OCI-LY7 (cell line): ENCODE data around the gene FOXL3. TPM values are rescaled to one million over a fixed set of nuclear protein-coding genes. Genes with fewer than 3 reads are reported as not detected.

Experiments
- Bru-seq: library from RNA; stranded (reverse); fragments of 400-500 nt; gene quantifications from one replicate; lab custom pipeline; 2021; lab: Mats Ljungman, UMichigan
- BruChase-seq, 2 experiments: library from RNA; stranded (reverse); fragments of 400-500 nt; gene quantifications; one replicate each; lab custom pipeline; 2021; lab: Mats Ljungman, UMichigan
- BruUV-seq: library from RNA; stranded (reverse); fragments of 400-500 nt; replicated peaks from 2 replicates; lab custom pipeline; 2021; lab: Mats Ljungman, UMichigan
- CTCF ChIA-PET: fragments of 300-600 bp; sonication (Branson Sonifier 250); formaldehyde crosslinking; loops from one replicate; lab custom pipeline; 2022; ENCODE audit warnings: antibody characterized with exemption; ENCODE audit not compliant: unreplicated experiment; lab: Charles Lee
- POLR2A ChIA-PET: fragments of 300-600 bp; sonication (Branson Sonifier 250); formaldehyde crosslinking; loops from one replicate; lab custom pipeline; 2022; ENCODE audit warnings: antibody characterized with exemption; lab: Charles Lee
- DNase-seq: peaks from one replicate; pipeline ENCODE4 v3.0.0-alpha.2; 2015; ENCODE audit warnings: low spot score
- H2AFZ ChIP-seq: fragments of 200-600 bp; sonication (generic), shearing (Covaris generic); 2 replicates; pipeline ENCODE4 v1.6.1; 2014; ENCODE audit warnings: mild to moderate bottlenecking, antibody characterized with exemption, low read length, moderate library complexity
- H3K27ac ChIP-seq: fragments of 200-600 bp; sonication (generic); 2 replicates; pipeline ENCODE4 v1.5.1; 2014; ENCODE audit warnings: mixed run types, low read depth, mild to moderate bottlenecking, moderate library complexity, low read length, inconsistent platforms; ENCODE audit not compliant: poor library complexity, severe bottlenecking
- H3K36me3 ChIP-seq: fragments of 200-600 bp; sonication (generic); 2 replicates; pipeline ENCODE4 v1.6.1; 2014; ENCODE audit warnings: mild to moderate bottlenecking, antibody characterized with exemption, low read length, moderate library complexity, mixed read lengths; ENCODE audit not compliant: insufficient read depth
- H3K4me1 ChIP-seq: fragments of 200-600 bp; sonication (generic); 2 replicates; pipeline ENCODE4 v1.5.1; 2014; ENCODE audit warnings: mild to moderate bottlenecking, low read length; ENCODE audit not compliant: insufficient read depth, poor library complexity, severe bottlenecking
- H3K4me2 ChIP-seq: fragments of 200-600 bp; sonication (generic); 2 replicates; pipeline ENCODE4 v1.6.1; 2014; ENCODE audit warnings: mild to moderate bottlenecking, low read length
- H3K4me3 ChIP-seq: fragments of 200-600 bp; sonication (generic); 2 replicates; pipeline ENCODE4 v1.5.1; 2014; ENCODE audit warnings: mild to moderate bottlenecking, low read depth, low read length; ENCODE audit not compliant: poor library complexity, severe bottlenecking
- H3K79me2 ChIP-seq: fragments of 200-600 bp; sonication (generic); 2 replicates; pipeline ENCODE4 v1.6.1; 2016; ENCODE audit warnings: low read depth, mild to moderate bottlenecking, low read length, moderate library complexity, mixed read lengths; ENCODE audit not compliant: insufficient read depth
- H3K9me2 ChIP-seq: fragments of 200-600 bp; sonication (generic); 2 replicates; pipeline ENCODE4 v1.6.1; 2016; ENCODE audit warnings: mild to moderate bottlenecking, low read length, mixed read lengths; ENCODE audit not compliant: insufficient read depth
- H3K9me3 ChIP-seq: fragments of 200-600 bp; sonication (generic); 2 replicates; pipeline ENCODE4 v1.6.1; 2014; ENCODE audit warnings: mild to moderate bottlenecking, mixed run types, low read length, mixed read lengths
- H4K20me1 ChIP-seq: fragments of 200-600 bp; sonication (generic); 2 replicates; pipeline ENCODE4 v1.6.1; 2014; ENCODE audit warnings: mild to moderate bottlenecking, antibody characterized with exemption, low read length, moderate library complexity, mixed read lengths; ENCODE audit not compliant: insufficient read depth
- EZH2phosphoT487 ChIP-seq: fragments of 200-600 bp; sonication (generic); IDR thresholded peaks from 2 replicates; pipeline ENCODE4 v1.6.1; 2018; ENCODE audit warnings: low read depth, borderline replicate concordance, mild to moderate bottlenecking, mixed run types, antibody characterized with exemption, low read length, moderate library complexity, mixed read lengths
- intact Hi-C: fragments of 100-400 bp; cut with micrococcal nuclease; formaldehyde crosslinking; loops from one replicate; pipeline ENCODE4 v1.10.0; 2022; ENCODE audit not compliant: unreplicated experiment
- long read RNA-seq: library from polyadenylated mRNA; stranded (forward); transcript quantifications from one replicate; pipeline ENCODE4 v2.0.0, GENCODE V29; 2022
- total RNA-seq, 2 experiments: library from RNA; depleted of rRNA in 1 of 2; stranded (reverse); fragments of >200 nt in 1 of 2; shearing (Covaris generic) in 1 of 2; gene quantifications; 2 replicates each; pipeline ENCODE4 v1.2.3, GENCODE V29; 2014 to 2022
- TF ChIP-seq, protein P1 (sequence below): fragments of 200-600 bp; sonication (generic); conservative IDR thresholded peaks from 2 replicates; pipeline ENCODE4 v1.5.1; 2014; ENCODE audit warnings: mild to moderate bottlenecking, antibody characterized with exemption, low read length, moderate library complexity, mixed read lengths

The FOXL3 gene
- not detected in 2 replicates for total RNA-seq (2014; rRNA removed; shearing (Covaris generic))
- total RNA-seq (2022) = not detected in 2 replicates
- not detected for Bru-seq, nascent RNA
- BruChase-seq, experiment 1, labeled RNA remaining after a 6-hour chase = not detected
- BruChase-seq, experiment 2, labeled RNA remaining after a 2-hour chase = not detected
- long read RNA-seq = 0 reads

DNA sequence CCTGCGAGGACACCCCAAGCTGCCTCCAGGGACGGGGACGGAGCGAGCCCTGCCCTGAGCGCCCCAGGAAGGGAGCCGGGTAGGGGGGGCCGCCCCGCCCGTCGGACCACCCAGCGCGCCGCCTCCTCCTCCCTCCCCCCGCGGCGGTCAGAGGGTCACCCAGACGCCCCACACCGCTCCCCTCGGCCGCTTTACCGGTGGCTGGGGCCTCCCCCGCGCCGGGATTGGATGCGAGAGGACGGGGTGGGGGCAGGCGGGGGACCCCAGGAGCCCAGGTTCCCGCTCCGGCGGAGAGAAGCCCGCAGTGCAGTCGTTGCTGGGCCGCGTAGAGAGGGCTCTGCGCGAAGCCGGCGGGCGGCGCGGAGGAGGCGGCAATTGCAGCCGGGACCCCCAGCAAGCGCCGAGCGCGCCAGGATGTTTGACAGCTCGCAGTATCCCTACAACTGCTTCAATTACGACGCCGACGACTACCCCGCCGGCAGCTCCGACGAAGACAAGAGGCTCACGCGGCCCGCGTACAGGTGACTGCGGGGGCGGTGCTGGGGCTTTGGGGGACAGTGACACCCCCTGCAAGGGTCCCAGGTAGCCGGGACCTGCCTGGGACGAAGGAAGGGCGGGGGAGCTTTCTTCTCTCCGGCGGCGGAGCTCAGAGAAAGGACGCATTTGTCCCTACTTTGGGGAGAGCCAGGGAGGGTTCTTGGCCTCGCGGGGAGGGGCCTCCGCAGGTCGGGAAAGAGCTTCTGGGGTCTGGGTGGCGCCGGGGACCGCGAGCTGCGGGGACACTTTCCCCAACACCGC is at the start of gene FOXL3:
FOXL3 (plus strand) TSS at position 415 of the 798 bp plus-strand sequence; CDS start at position 415, 0 bp downstream.
- Histone ChIP-seq H4K20me1 (no peaks in the 10 kb centered on the region), H3K4me3 (no peak within 1 kb of the TSS), H3K36me3 (no peaks in the 10 kb centered on the region), H3K27ac (no peak within 1 kb of the TSS), H3K4me2 (no peak within 1 kb of the TSS), H3K9me3 (no peaks in the 10 kb centered on the region), H3K9me2 (no peaks in the 10 kb centered on the region), H2AFZ (no peak within 1 kb of the TSS), H3K4me1 (no peaks in the 10 kb centered on the region), H3K79me2 (no peaks in the 10 kb centered on the region)
- DNase-seq = no peak
- BruUV-seq = no TSS peak
- POLR2A ChIA-PET = no interaction called here
- intact Hi-C loops = no loop called here
- CTCF ChIA-PET = no interaction called here
- no peak for TF ChIP-seq EZH2phosphoT487
- TF ChIP-seq, protein P1, sequence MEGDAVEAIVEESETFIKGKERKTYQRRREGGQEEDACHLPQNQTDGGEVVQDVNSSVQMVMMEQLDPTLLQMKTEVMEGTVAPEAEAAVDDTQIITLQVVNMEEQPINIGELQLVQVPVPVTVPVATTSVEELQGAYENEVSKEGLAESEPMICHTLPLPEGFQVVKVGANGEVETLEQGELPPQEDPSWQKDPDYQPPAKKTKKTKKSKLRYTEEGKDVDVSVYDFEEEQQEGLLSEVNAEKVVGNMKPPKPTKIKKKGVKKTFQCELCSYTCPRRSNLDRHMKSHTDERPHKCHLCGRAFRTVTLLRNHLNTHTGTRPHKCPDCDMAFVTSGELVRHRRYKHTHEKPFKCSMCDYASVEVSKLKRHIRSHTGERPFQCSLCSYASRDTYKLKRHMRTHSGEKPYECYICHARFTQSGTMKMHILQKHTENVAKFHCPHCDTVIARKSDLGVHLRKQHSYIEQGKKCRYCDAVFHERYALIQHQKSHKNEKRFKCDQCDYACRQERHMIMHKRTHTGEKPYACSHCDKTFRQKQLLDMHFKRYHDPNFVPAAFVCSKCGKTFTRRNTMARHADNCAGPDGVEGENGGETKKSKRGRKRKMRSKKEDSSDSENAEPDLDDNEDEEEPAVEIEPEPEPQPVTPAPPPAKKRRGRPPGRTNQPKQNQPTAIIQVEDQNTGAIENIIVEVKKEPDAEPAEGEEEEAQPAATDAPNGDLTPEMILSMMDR = no peak

DNA sequence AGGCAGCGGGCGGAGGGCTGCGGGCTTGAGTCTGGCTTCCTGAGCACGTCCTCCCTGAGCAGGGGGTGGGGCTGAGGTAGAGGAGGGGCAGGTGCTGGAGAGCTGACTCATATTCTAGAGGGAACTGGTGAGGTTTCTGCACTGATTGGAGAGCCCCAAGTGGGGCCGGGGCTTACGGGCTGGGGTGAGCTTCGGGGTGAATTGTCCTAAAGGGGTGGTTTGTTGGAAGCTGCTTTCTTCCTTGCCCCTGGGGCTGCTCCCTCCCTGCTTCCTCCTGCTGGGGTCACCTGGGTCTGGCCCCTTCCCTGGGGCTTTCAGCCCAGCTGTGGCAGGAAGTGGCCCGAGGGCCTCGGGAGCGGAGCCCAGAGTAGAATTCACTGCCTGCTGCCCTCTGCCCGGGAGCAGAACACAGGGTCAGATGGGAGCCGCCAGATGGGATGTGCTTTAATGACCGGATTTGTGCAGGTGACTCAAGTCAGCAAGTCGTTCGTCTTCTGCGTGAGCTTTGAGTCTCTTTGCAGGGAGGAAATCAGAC is 49.0 kb upstream of the FOXL3 start:
- intact Hi-C loops = no loop called here
- Histone ChIP-seq H4K20me1 (no peaks in the 10 kb centered on the region), H2AFZ (no peak overlapping the region), H3K9me3 (no peaks in the 10 kb centered on the region), H3K4me3 (no peak overlapping the region), H3K36me3 (no peaks in the 10 kb centered on the region), H3K27ac (no peak overlapping the region), H3K79me2 (no peaks in the 10 kb centered on the region), H3K4me2 (no peak overlapping the region), H3K9me2 (no peaks in the 10 kb centered on the region), H3K4me1 (no peaks in the 10 kb centered on the region)
- TF ChIP-seq, protein P1 = no peak
- no peak for TF ChIP-seq EZH2phosphoT487
- DNase-seq = no peak
- ChIA-PET CTCF (no interaction called here), POLR2A (no interaction called here)
- no TSS peak for BruUV-seq
